Measurements from ENCODE around the gene EPHA7.

The EPHA7 gene

GRCh38 chr6:93282521-93283031, 136.8 kb downstream of the EPHA7 start:
- H3K36me3 ChIP-seq (ENCODE audit: insufficient read depth, low read length) = no peaks in the 10 kb centered on the region
- peaks cover 9% of the 10 kb centered on the region; the same call in 1 of the 2 replicates for H3K4me1 ChIP-seq (ENCODE audit: insufficient read depth, low read length)
- H3K9me3 ChIP-seq (ENCODE audit: control insufficient read depth, insufficient read depth, low read length) = no peaks in the 10 kb centered on the region
- H3K9ac ChIP-seq (ENCODE audit: low read depth, low read length) = no peak overlapping the region

- Histone ChIP-seq H3K4me1 (ENCODE audit: insufficient read depth, low read length) (peaks cover 4% of the 10 kb centered on the region; the same call in 1 of the 2 replicates), H3K9ac (ENCODE audit: low read depth, low read length) (no peak overlapping the region), H3K36me3 (ENCODE audit: insufficient read depth, low read length) (no peaks in the 10 kb centered on the region), H3K9me3 (ENCODE audit: control insufficient read depth, insufficient read depth, low read length) (no peaks in the 10 kb centered on the region)
Measured at GRCh38 chr6:93278241-93278640, 141.1 kb downstream of the EPHA7 start.

- H3K9me3 ChIP-seq (ENCODE audit: control insufficient read depth, insufficient read depth, low read length) = no peaks in the 10 kb centered on the region
- H3K9ac ChIP-seq (ENCODE audit: low read depth, low read length) = no peak overlapping the region
- no peaks in the 10 kb centered on the region for H3K36me3 ChIP-seq (ENCODE audit: insufficient read depth, low read length)
- no peaks in the 10 kb centered on the region; the same call in 1 of the 2 replicates for H3K4me1 ChIP-seq (ENCODE audit: insufficient read depth, low read length)
Measured at GRCh38 chr6:93272896-93273295, 146.5 kb downstream of the EPHA7 start.

- Histone ChIP-seq H3K9me3 (ENCODE audit: control insufficient read depth, insufficient read depth, low read length) (no peaks in the 10 kb centered on the region), H3K4me1 (ENCODE audit: insufficient read depth, low read length) (no peaks in the 10 kb centered on the region; the same call in 1 of the 2 replicates), H3K9ac (ENCODE audit: low read depth, low read length) (no peak overlapping the region), H3K36me3 (ENCODE audit: insufficient read depth, low read length) (no peaks in the 10 kb centered on the region)
Measured at GRCh38 chr6:93272211-93272610, 147.1 kb downstream of the EPHA7 start.

GRCh38 chr6:93266116-93266817, 153.1 kb downstream of the EPHA7 start:
- no peaks in the 10 kb centered on the region for H3K36me3 ChIP-seq (ENCODE audit: insufficient read depth, low read length)
- H3K9ac ChIP-seq (ENCODE audit: low read depth, low read length) = no peak overlapping the region
- H3K9me3 ChIP-seq (ENCODE audit: control insufficient read depth, insufficient read depth, low read length) = no peaks in the 10 kb centered on the region
- H3K4me1 ChIP-seq (ENCODE audit: insufficient read depth, low read length) = no peaks in the 10 kb centered on the region

GRCh38 chr6:93260881-93261280, 158.5 kb downstream of the EPHA7 start:
- Histone ChIP-seq H3K36me3 (ENCODE audit: insufficient read depth, low read length) (no peaks in the 10 kb centered on the region), H3K9me3 (ENCODE audit: control insufficient read depth, insufficient read depth, low read length) (no peaks in the 10 kb centered on the region), H3K9ac (ENCODE audit: low read depth, low read length) (no peak overlapping the region), H3K4me1 (ENCODE audit: insufficient read depth, low read length) (no peaks in the 10 kb centered on the region)

- Histone ChIP-seq H3K36me3 (ENCODE audit: insufficient read depth, low read length) (no peaks in the 10 kb centered on the region), H3K9me3 (ENCODE audit: control insufficient read depth, insufficient read depth, low read length) (no peaks in the 10 kb centered on the region), H3K9ac (ENCODE audit: low read depth, low read length) (no peak overlapping the region), H3K4me1 (ENCODE audit: insufficient read depth, low read length) (no peaks in the 10 kb centered on the region)
Measured at GRCh38 chr6:93259332-93259731, 160.0 kb downstream of the EPHA7 start.

- H3K4me1 ChIP-seq (ENCODE audit: insufficient read depth, low read length) = no peaks in the 10 kb centered on the region
- no peak overlapping the region for H3K9ac ChIP-seq (ENCODE audit: low read depth, low read length)
- no peaks in the 10 kb centered on the region for H3K36me3 ChIP-seq (ENCODE audit: insufficient read depth, low read length)
- H3K9me3 ChIP-seq (ENCODE audit: control insufficient read depth, insufficient read depth, low read length) = no peaks in the 10 kb centered on the region
Measured at GRCh38 chr6:93252930-93253329, 166.4 kb downstream of the EPHA7 start.

- no peaks in the 10 kb centered on the region for H3K9me3 ChIP-seq (ENCODE audit: control insufficient read depth, insufficient read depth, low read length)
- H3K9ac ChIP-seq (ENCODE audit: low read depth, low read length) = no peak overlapping the region
- H3K4me1 ChIP-seq (ENCODE audit: insufficient read depth, low read length) = no peaks in the 10 kb centered on the region; the same call in 1 of the 2 replicates
- no peaks in the 10 kb centered on the region for H3K36me3 ChIP-seq (ENCODE audit: insufficient read depth, low read length)
Measured at GRCh38 chr6:93248631-93249030, 170.7 kb downstream of the EPHA7 start.

GRCh38 chr6:93243231-93243778, 176.1 kb downstream of the EPHA7 start:
- Histone ChIP-seq H3K9me3 (ENCODE audit: control insufficient read depth, insufficient read depth, low read length) (no peaks in the 10 kb centered on the region), H3K4me1 (ENCODE audit: insufficient read depth, low read length) (peaks cover 4% of the 10 kb centered on the region; the same call in 1 of the 2 replicates), H3K36me3 (ENCODE audit: insufficient read depth, low read length) (no peaks in the 10 kb centered on the region), H3K9ac (ENCODE audit: low read depth, low read length) (no peak overlapping the region)

GRCh38 chr6:93242049-93242448, 177.3 kb downstream of the EPHA7 start:
- no peak overlapping the region for H3K9ac ChIP-seq (ENCODE audit: low read depth, low read length)
- no peaks in the 10 kb centered on the region for H3K36me3 ChIP-seq (ENCODE audit: insufficient read depth, low read length)
- H3K9me3 ChIP-seq (ENCODE audit: control insufficient read depth, insufficient read depth, low read length) = no peaks in the 10 kb centered on the region
- H3K4me1 ChIP-seq (ENCODE audit: insufficient read depth, low read length) = peaks cover 4% of the 10 kb centered on the region; the same call in 1 of the 2 replicates

- H3K9me3 ChIP-seq (ENCODE audit: control insufficient read depth, insufficient read depth, low read length) = no peaks in the 10 kb centered on the region
- no peak overlapping the region for H3K9ac ChIP-seq (ENCODE audit: low read depth, low read length)
- H3K4me1 ChIP-seq (ENCODE audit: insufficient read depth, low read length) = 0 out of 2 replicates have a peak, but pooled peaks cover 4% of the 10 kb centered on the region
- H3K36me3 ChIP-seq (ENCODE audit: insufficient read depth, low read length) = no peaks in the 10 kb centered on the region
Measured at GRCh38 chr6:93238632-93239031, 180.7 kb downstream of the EPHA7 start.

- no peaks in the 10 kb centered on the region for H3K4me1 ChIP-seq (ENCODE audit: insufficient read depth, low read length)
- H3K36me3 ChIP-seq (ENCODE audit: insufficient read depth, low read length) = no peaks in the 10 kb centered on the region
Measured at GRCh38 chr6:93235775-93236174, 183.6 kb downstream of the EPHA7 start.

GRCh38 chr6:93226822-93227221, 192.5 kb downstream of the EPHA7 start:
- Histone ChIP-seq H3K9me3 (ENCODE audit: control insufficient read depth, insufficient read depth, low read length) (no peaks in the 10 kb centered on the region), H3K36me3 (ENCODE audit: insufficient read depth, low read length) (no peaks in the 10 kb centered on the region), H3K9ac (ENCODE audit: low read depth, low read length) (no peak overlapping the region), H3K4me1 (ENCODE audit: insufficient read depth, low read length) (peaks cover 12% of the 10 kb centered on the region)

More at GRCh38 chr6:93235775-93236174, 183.6 kb downstream of the EPHA7 start:
- Histone ChIP-seq H3K9me3 (ENCODE audit: control insufficient read depth, insufficient read depth, low read length) (no peaks in the 10 kb centered on the region), H3K9ac (ENCODE audit: low read depth, low read length) (no peak overlapping the region)
